Measurements from ENCODE around the gene MED22. TPM values are rescaled to one million over a fixed set of nuclear protein-coding genes. Genes with fewer than 3 reads are reported as not detected.

MED22 gene
- total and polyA plus RNA-seq, 2 donors (not counting 1 experiment from before 2014, with no cell fraction given) = 13.9 to 17.8 TPM

GRCh38 chr9:133357656-133358055 is 9.7 kb upstream of the MED22 start:
- Histone ChIP-seq H3K27ac (ENCODE audit: insufficient read depth, low read length) (no peak overlapping the region), H3K9me3 (ENCODE audit: control insufficient read depth, insufficient read depth, low read depth, low read length) (no peaks in the 10 kb centered on the region), H2AFZ (ENCODE audit: low read length) (no peak overlapping the region), H3K4me2 (ENCODE audit: extremely low read depth, insufficient read depth, low read length) (peak overlapping the region; percentile 88), H3K4me1 (ENCODE audit: control insufficient read depth, extremely low read depth, insufficient read depth, low read length) (peaks cover 4% of the 10 kb centered on the region), H3K79me2 (ENCODE audit: control insufficient read depth, insufficient read depth, low read length) (peaks cover 12% of the 10 kb centered on the region), H3K27me3 (ENCODE audit: control insufficient read depth, insufficient read depth, low read length) (no peaks in the 10 kb centered on the region), H3K9ac (ENCODE audit: insufficient read depth, low read length) (no peak overlapping the region), H3K4me3 (replicated peaks in 1 of 4; ENCODE audit: control extremely low read depth in 1 of 4, insufficient read depth in 1 of 4, low read depth in 3 of 4, low read length in 4 of 4) (peak overlapping the region in 2 of 4 experiments; percentile 60 to 70), H3K36me3 (ENCODE audit: control insufficient read depth, insufficient read depth, low read length) (peaks cover 25% of the 10 kb centered on the region), H4K20me1 (ENCODE audit: control insufficient read depth, extremely low read depth, insufficient read depth, low read length) (no peaks in the 10 kb centered on the region)
- TF ChIP-seq CTCF (conservative IDR thresholded peaks at IDR 0.05 in 1 of 2, IDR thresholded peaks at IDR 0.05 in 1 of 2; ENCODE audit: low read depth in 1 of 2, low read length in 2 of 2) (no peak), EZH2 (IDR thresholded peaks at IDR 0.05; ENCODE audit: low read length, missing control alignments) (no peak)
- DNase-seq (ENCODE audit: low read depth in 2 of 2) = no peak

DNA sequence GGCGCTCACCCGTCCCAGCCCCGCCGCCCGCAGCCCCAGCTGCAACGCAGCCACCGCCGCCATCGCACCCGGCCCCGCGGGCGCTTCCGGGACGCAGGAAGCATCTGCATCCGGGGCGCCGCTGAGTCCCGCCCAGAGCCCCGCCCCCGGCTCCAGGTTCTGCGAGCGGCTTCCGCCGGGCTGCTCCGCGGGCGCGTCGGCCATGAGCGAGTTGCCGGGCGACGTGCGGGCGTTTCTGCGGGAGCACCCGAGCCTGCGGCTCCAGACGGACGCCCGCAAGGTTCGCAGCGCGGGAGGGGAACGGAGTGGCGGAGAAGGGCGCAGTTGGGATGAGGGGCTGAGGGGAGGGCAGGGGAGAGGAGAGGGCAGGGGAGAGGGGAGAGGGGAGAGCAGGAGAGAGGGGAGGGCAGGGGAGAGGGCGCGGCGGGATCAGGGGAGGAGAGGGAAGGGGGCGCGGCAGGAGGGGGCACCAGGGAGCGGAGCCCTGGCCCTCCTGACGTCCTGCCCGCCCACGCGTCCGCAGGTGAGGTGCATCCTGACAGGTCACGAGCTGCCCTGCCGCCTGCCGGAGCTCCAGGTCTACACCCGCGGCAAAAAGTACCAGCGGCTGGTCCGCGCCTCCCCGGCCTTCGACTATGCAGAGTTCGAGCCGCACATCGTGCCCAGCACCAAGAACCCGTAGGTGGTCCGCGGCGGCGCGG is 8.6 kb upstream of the MED22 start, which contains the start of the genes SURF1 and SURF2:
SURF1 (minus strand) TSS at position 97 of the 701 bp plus-strand sequence; CDS start at position 63, 34 bp downstream.
SURF2 (plus strand) TSS at position 160 of the 701 bp plus-strand sequence; CDS start at position 203, 43 bp downstream.
- Histone ChIP-seq H3K36me3 (ENCODE audit: control insufficient read depth, insufficient read depth, low read length) (peaks cover 24% of the 10 kb centered on the region), H4K20me1 (ENCODE audit: control insufficient read depth, extremely low read depth, insufficient read depth, low read length) (no peaks in the 10 kb centered on the region), H3K27ac (ENCODE audit: insufficient read depth, low read length) (peak within 1 kb of the TSS; percentile 54), H3K79me2 (ENCODE audit: control insufficient read depth, insufficient read depth, low read length) (peaks cover 6% of the 10 kb centered on the region), H2AFZ (ENCODE audit: low read length) (no peak within 1 kb of the TSS), H3K4me3 (replicated peaks in 1 of 4; ENCODE audit: control extremely low read depth in 1 of 4, insufficient read depth in 1 of 4, low read depth in 3 of 4, low read length in 4 of 4) (peak within 1 kb of the TSS; percentile 70 to 81 (median 76)), H3K4me1 (ENCODE audit: control insufficient read depth, extremely low read depth, insufficient read depth, low read length) (peaks cover 4% of the 10 kb centered on the region), H3K4me2 (ENCODE audit: extremely low read depth, insufficient read depth, low read length) (peak within 1 kb of the TSS; percentile 88), H3K9ac (ENCODE audit: insufficient read depth, low read length) (peak within 1 kb of the TSS; percentile 64), H3K27me3 (ENCODE audit: control insufficient read depth, insufficient read depth, low read length) (no peaks in the 10 kb centered on the region), H3K9me3 (ENCODE audit: control insufficient read depth, insufficient read depth, low read depth, low read length) (no peaks in the 10 kb centered on the region)
- DNase-seq (ENCODE audit: low read depth in 2 of 2) = peak; percentile 69 to 74
- no peak for TF ChIP-seq CTCF (conservative IDR thresholded peaks at IDR 0.05 in 1 of 2, IDR thresholded peaks at IDR 0.05 in 1 of 2; ENCODE audit: low read depth in 1 of 2, low read length in 2 of 2)
- no peak for TF ChIP-seq EZH2 (IDR thresholded peaks at IDR 0.05; ENCODE audit: low read length, missing control alignments)

- peaks cover 22% of the 10 kb centered on the region for H3K36me3 ChIP-seq (ENCODE audit: control insufficient read depth, insufficient read depth, low read length)
- H3K27me3 ChIP-seq (ENCODE audit: control insufficient read depth, insufficient read depth, low read length) = no peaks in the 10 kb centered on the region
- H3K9me3 ChIP-seq (ENCODE audit: control insufficient read depth, insufficient read depth, low read depth, low read length) = no peaks in the 10 kb centered on the region
- no peaks in the 10 kb centered on the region for H4K20me1 ChIP-seq (ENCODE audit: control insufficient read depth, extremely low read depth, insufficient read depth, low read length)
- H2AFZ ChIP-seq (ENCODE audit: low read length) = no peak overlapping the region
- H3K9ac ChIP-seq (ENCODE audit: insufficient read depth, low read length) = peak overlapping the region; percentile 64
- H3K4me3 ChIP-seq (replicated peaks in 1 of 4; ENCODE audit: control extremely low read depth in 1 of 4, insufficient read depth in 1 of 4, low read depth in 3 of 4, low read length in 4 of 4) = peak overlapping the region; percentile 70 to 81 (median 76)
- TF ChIP-seq CTCF (conservative IDR thresholded peaks at IDR 0.05 in 1 of 2, IDR thresholded peaks at IDR 0.05 in 1 of 2; ENCODE audit: low read depth in 1 of 2, low read length in 2 of 2) (no peak), EZH2 (IDR thresholded peaks at IDR 0.05; ENCODE audit: low read length, missing control alignments) (no peak)
- peak overlapping the region; percentile 77 for H3K4me2 ChIP-seq (ENCODE audit: extremely low read depth, insufficient read depth, low read length)
- peaks cover 4% of the 10 kb centered on the region for H3K4me1 ChIP-seq (ENCODE audit: control insufficient read depth, extremely low read depth, insufficient read depth, low read length)
- no peak for DNase-seq (ENCODE audit: low read depth in 2 of 2)
- peak overlapping the region; percentile 54 for H3K27ac ChIP-seq (ENCODE audit: insufficient read depth, low read length)
- H3K79me2 ChIP-seq (ENCODE audit: control insufficient read depth, insufficient read depth, low read length) = peaks cover 6% of the 10 kb centered on the region
Measured at GRCh38 chr9:133355881-133356357, 8.0 kb upstream of the MED22 start.
